Subcutaneous adipose tissue (tissue), 4 donors: ENCODE data around the gene NT5M. TPM values are rescaled to one million over a fixed set of nuclear protein-coding genes. Genes with fewer than 3 reads are reported as not detected.

Experiments used
- CTCF ChIP-seq: fragments of 450-650 bp; IDR thresholded peaks from one replicate; pipeline ENCODE4 v1.5.1; 2016; ENCODE audit warnings: low read depth, mild to moderate bottlenecking, control low read depth, antibody characterized with exemption, moderate library complexity
- total RNA-seq, 4 donors: library from RNA; depleted of rRNA; stranded (reverse); fragments of >200 nt; gene quantifications; one replicate each; pipeline ENCODE4 v1.1.0, GENCODE V29; 2016

Gene NT5M
- total RNA-seq, 4 donors from 2014 or later = 2.1 to 2.6 (median 2.4) TPM

GRCh38 chr17:17309356-17309755, 6.2 kb downstream of the NT5M start:
- TF ChIP-seq CTCF = no peak

GRCh38 chr17:17313350-17313991, 10.3 kb downstream of the NT5M start:
- no peak for TF ChIP-seq CTCF

GRCh38 chr17:17314501-17315071, 11.4 kb downstream of the NT5M start:
- TF ChIP-seq CTCF = no peak

- no peak for TF ChIP-seq CTCF
Observed at GRCh38 chr17:17315142-17315821, 12.1 kb downstream of the NT5M start.

GRCh38 chr17:17320188-17320910, 17.2 kb downstream of the NT5M start:
- no peak for TF ChIP-seq CTCF

- TF ChIP-seq CTCF = no peak
Observed at GRCh38 chr17:17320911-17321220, 17.7 kb downstream of the NT5M start.

- TF ChIP-seq CTCF = no peak
Observed at GRCh38 chr17:17321356-17322025, 18.3 kb downstream of the NT5M start.
